Transverse colon (tissue), 4 donors: Measurements from ENCODE around the gene HOXA4. TPM values are rescaled to one million over a fixed set of nuclear protein-coding genes. Genes with fewer than 3 reads are reported as not detected.

ENCODE experiments used
- DNase-seq: peaks from one replicate; pipeline ENCODE4 v3.0.0-alpha.2; 2019
- H3K27ac ChIP-seq, 4 donors: fragments of 200-600 bp; sonication (generic); 2 replicates each; pipeline ENCODE4 v1.5.1; 2016 to 2018; ENCODE audit warnings: inconsistent platforms in 4 of 4
- H3K27me3 ChIP-seq: fragments of 200-600 bp; sonication (generic); 2 replicates; pipeline ENCODE4 v1.5.1; 2017; ENCODE audit warnings: inconsistent platforms
- H3K36me3 ChIP-seq, 4 donors: fragments of 200-600 bp; sonication (generic); 2 replicates each; pipeline ENCODE4 v1.5.1; 2017 to 2019; ENCODE audit warnings: inconsistent platforms in 4 of 4
- H3K4me1 ChIP-seq, 4 donors: fragments of 200-600 bp; sonication (generic); 2 replicates each; pipeline ENCODE4 v1.5.1; 2017 to 2020; ENCODE audit warnings: inconsistent platforms in 4 of 4
- H3K4me3 ChIP-seq, 4 donors: fragments of 200-600 bp; sonication (generic); 1 replicate in 1 of 4; 2 replicates in 3 of 4; pipeline versions ENCODE4 v1.5.1 to v1.6.1; 2017 to 2019; ENCODE audit warnings: inconsistent platforms in 4 of 4
- H3K9me3 ChIP-seq, 2 donors: fragments of 200-600 bp; sonication (generic); 2 replicates each; pipeline ENCODE4 v1.5.1; 2017 to 2019; ENCODE audit warnings: inconsistent platforms in 2 of 2
- EP300 ChIP-seq: sonication (generic); formaldehyde crosslinking; IDR thresholded peaks from one replicate; pipeline ENCODE4 v1.6.1; 2017; ENCODE audit warnings: antibody characterized with exemption, low read depth
- POLR2A ChIP-seq: fragments of 450-650 bp; IDR thresholded peaks from one replicate; pipeline ENCODE4 v1.6.1; 2016; ENCODE audit warnings: antibody characterized with exemption, mild to moderate bottlenecking, moderate library complexity
- POLR2AphosphoS5 ChIP-seq, 3 donors: sonication (generic); formaldehyde crosslinking; IDR thresholded peaks; one replicate each; pipeline ENCODE4 v1.6.1; 2016; ENCODE audit warnings: antibody characterized with exemption in 3 of 3
- WGBS, 2 donors: methylation state at CpG; one replicate each; pipeline ENCODE4 v1.1.5; 2018; ENCODE audit warnings: low coverage in 1 of 2; 5-methylcytosine and 5-hydroxymethylcytosine counted together
- in situ Hi-C, 4 donors: fragments of 200-750 bp; cut with MboI; loops; one replicate each; pipeline versions ENCODE4 v1.15.0 to v1.15.1; 2017; ENCODE audit warnings: low sequenced_read_pairs in 3 of 4, low pct_ligation_motif_present in 1 of 4, low pct_unique_long_range_greater_than_20kb in 1 of 4
- intact Hi-C: fragments of 100-400 bp; cut with DNase I; formaldehyde crosslinking; loops from one replicate; pipeline ENCODE4 v1.15.1; 2023; ENCODE audit warnings: low total_unique reads
- total RNA-seq, 4 donors: library from RNA; depleted of rRNA; stranded (reverse); fragments of >200 nt; gene quantifications; one replicate each; pipeline ENCODE4 v1.1.0, GENCODE V29; 2016
- TF ChIP-seq, protein P1 (sequence below), 5 experiments: fragments of 200-600 bp in 3 of 5; fragments of 450-650 bp in 2 of 5; sonication (generic) in 3 of 5; IDR thresholded peaks; 1 replicate in 2 of 5; 2 replicates in 3 of 5; pipeline ENCODE4 v1.5.1; 2016 to 2017; ENCODE audit warnings: antibody characterized with exemption in 5 of 5, inconsistent platforms in 3 of 5, mild to moderate bottlenecking in 2 of 5, moderate library complexity in 1 of 5

The HOXA4 gene
- total RNA-seq, 4 donors from 2014 or later: 3.5 to 42.4 (median 10.6) TPM

DNA sequence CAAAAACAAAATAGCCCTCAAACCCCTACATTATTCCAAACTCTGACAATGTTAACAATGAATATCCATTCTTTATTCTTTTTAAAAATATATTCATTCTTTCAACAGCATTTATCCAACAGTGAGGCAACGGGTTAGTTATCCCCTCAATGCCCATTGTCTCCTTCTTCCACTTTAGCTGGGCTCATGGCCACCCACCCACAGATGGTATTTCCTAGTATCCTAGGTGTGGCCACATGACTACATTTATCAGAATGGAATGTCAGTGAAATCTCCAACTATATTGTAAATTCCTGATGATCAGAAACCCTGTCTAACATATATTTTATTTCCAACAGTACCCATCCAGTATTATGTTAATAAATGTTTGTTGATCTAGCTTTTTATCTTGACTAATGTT is 48.4 kb downstream of the HOXA4 start:
- Histone ChIP-seq H3K4me3 (no peak overlapping the region), H3K27me3 (peaks cover 1% of the 10 kb centered on the region), H3K36me3 (no peaks in the 10 kb centered on the region), H3K9me3 (no peaks in the 10 kb centered on the region), H3K4me1 (peaks cover 0 to 6% (median 0%) of the 10 kb centered on the region in 4 donors), H3K27ac (no peak overlapping the region)
- intact Hi-C loops (no loop called here), in situ Hi-C loops (no loop called here)
- DNase-seq: no peak
- 93 to 100% methylated on average over 1 of the region's 1 CpG for WGBS, 2 donors
- TF ChIP-seq, protein P1, sequence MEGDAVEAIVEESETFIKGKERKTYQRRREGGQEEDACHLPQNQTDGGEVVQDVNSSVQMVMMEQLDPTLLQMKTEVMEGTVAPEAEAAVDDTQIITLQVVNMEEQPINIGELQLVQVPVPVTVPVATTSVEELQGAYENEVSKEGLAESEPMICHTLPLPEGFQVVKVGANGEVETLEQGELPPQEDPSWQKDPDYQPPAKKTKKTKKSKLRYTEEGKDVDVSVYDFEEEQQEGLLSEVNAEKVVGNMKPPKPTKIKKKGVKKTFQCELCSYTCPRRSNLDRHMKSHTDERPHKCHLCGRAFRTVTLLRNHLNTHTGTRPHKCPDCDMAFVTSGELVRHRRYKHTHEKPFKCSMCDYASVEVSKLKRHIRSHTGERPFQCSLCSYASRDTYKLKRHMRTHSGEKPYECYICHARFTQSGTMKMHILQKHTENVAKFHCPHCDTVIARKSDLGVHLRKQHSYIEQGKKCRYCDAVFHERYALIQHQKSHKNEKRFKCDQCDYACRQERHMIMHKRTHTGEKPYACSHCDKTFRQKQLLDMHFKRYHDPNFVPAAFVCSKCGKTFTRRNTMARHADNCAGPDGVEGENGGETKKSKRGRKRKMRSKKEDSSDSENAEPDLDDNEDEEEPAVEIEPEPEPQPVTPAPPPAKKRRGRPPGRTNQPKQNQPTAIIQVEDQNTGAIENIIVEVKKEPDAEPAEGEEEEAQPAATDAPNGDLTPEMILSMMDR (IDR thresholded peaks at IDR 0.05): no peak
- TF ChIP-seq EP300 (no peak), POLR2A (no peak), POLR2AphosphoS5 (IDR thresholded peaks at IDR 0.05) (no peak)

DNA sequence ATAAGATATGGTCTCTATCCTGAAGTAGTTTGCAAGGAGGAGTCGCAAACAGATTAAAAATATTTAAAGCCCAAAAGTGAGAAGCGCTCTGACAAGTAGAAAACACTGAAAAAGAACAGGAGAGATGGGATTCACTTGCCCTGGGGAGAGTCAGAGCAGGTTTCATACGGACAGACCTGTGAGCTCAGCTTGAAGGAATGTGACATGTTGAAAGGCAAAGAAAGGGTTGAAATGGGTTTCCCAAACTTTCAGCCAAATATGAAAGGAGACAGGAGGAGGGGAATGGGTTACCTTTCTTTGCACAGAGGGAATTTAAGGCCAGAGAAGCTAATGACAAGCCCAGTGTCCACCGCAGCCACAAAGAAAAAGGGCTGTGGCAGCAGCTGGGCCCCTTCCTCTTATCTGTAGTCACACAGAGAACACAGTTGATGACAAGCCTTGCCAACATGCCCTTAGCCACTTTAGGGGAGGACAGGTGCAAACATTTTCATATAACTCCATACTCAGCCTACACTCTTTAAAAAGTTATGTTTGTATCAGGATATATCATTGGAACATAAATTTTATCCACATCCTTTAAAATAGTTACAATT is 49.6 kb downstream of the HOXA4 start:
- no peak for DNase-seq
- H3K4me3 ChIP-seq: no peak overlapping the region
- no peaks in the 10 kb centered on the region for H3K9me3 ChIP-seq
- TF ChIP-seq, protein P1 (IDR thresholded peaks at IDR 0.05): no peak
- TF ChIP-seq POLR2A: no peak
- no peak for TF ChIP-seq POLR2AphosphoS5 (IDR thresholded peaks at IDR 0.05)
- TF ChIP-seq EP300: no peak
- peaks cover 0 to 6% (median 0%) of the 10 kb centered on the region in 4 donors for H3K4me1 ChIP-seq
- 80 to 82% methylated on average over 3 to 4 of the region's 4 CpGs for WGBS, 2 donors
- intact Hi-C loops: no loop called here
- H3K36me3 ChIP-seq: no peaks in the 10 kb centered on the region
- in situ Hi-C loops: no loop called here
- H3K27me3 ChIP-seq: no peaks in the 10 kb centered on the region
- no peak overlapping the region for H3K27ac ChIP-seq

DNA sequence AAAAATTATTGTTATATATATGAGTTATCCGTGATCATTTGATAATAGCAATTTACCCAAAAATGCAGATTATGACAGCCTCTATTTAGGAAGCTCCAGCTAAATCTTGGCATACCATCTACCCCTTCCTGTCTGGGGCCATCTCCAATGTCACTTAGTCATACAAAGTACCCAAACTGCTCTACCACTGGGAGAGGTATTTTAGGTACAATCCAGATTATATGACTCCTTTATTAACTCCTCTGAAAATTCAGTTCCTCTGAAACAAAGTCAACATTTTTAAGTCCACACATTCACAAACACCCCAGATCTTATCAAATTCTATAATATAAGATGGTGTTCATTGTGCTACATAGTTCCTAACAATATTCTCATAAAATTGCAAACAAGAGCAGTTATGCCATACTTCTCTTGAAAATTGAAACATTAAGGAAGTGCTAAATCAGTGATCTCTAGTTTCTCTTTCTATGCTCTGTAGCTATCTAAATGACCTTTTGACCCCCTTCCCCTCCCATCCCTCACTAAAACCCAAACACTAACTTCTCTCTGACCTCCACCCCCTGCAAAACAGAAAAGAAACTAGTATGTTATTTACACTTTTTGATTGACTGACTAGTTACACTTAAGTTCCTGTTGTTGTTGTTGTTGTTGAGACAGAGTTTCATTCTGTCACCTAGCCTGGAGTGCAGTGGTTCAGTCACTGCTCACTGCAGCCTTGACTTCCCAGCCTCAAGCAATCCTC is 51.2 kb downstream of the HOXA4 start:
- no peak overlapping the region for H3K4me3 ChIP-seq
- WGBS, 2 donors: 88 to 90% methylated on average over 1 of the region's 1 CpG
- in situ Hi-C loops: no loop called here
- no peak overlapping the region for H3K27ac ChIP-seq
- peaks cover 0 to 6% (median 0%) of the 10 kb centered on the region in 4 donors for H3K4me1 ChIP-seq
- TF ChIP-seq POLR2AphosphoS5 (IDR thresholded peaks at IDR 0.05) (no peak), EP300 (no peak), POLR2A (no peak)
- TF ChIP-seq, protein P1 (IDR thresholded peaks at IDR 0.05): no peak
- intact Hi-C loops: no loop called here
- H3K36me3 ChIP-seq: no peaks in the 10 kb centered on the region
- H3K27me3 ChIP-seq: no peaks in the 10 kb centered on the region
- H3K9me3 ChIP-seq: no peaks in the 10 kb centered on the region
- no peak for DNase-seq

DNA sequence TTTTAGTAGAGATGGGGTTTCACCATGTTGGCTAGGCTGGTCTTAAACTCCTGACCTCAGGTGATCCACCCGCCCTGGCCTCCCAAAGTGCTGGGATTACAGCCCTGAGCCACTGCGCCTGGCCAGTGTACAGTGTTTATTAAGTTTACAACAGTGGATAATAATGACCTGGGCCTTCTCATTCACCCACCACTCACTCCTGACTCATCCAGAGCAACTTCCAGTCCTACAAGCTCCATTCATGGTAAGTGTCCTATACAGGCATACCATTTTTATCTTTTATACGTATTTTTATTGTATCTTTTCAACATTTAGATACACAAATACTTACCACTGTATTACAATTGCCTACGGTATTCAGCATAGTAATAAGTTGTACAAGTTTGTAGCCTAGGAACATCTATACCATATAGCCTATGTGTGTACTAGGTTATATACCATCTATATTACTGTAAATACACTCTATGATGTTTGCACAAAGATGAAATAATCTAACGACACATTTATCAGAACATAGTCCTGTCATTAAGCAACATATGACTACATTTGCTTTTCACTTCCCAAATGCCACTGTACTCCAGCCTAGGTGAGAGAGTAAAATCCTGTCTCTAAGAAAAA is 51.8 kb downstream of the HOXA4 start:
- Histone ChIP-seq H3K9me3 (no peaks in the 10 kb centered on the region), H3K36me3 (no peaks in the 10 kb centered on the region), H3K4me1 (peaks cover 0 to 6% (median 0%) of the 10 kb centered on the region in 4 donors), H3K27me3 (no peaks in the 10 kb centered on the region), H3K4me3 (no peak overlapping the region), H3K27ac (no peak overlapping the region)
- DNase-seq: no peak
- in situ Hi-C loops: no loop called here
- TF ChIP-seq POLR2AphosphoS5 (IDR thresholded peaks at IDR 0.05) (no peak), EP300 (no peak), POLR2A (no peak)
- TF ChIP-seq, protein P1 (IDR thresholded peaks at IDR 0.05): no peak
- intact Hi-C loops: no loop called here
- 35 to 75% methylated on average over 3 to 5 of the region's 5 CpGs for WGBS, 2 donors
